Peyer's patch (tissue), 4 donors: ENCODE data around the gene FAM114A2. TPM values are rescaled to one million over a fixed set of nuclear protein-coding genes. Genes with fewer than 3 reads are reported as not detected.

Experiments used
- DNase-seq, 3 donors: peaks; one replicate each; pipeline ENCODE4 v3.0.0-alpha.2; 2017 to 2019
- H3K27ac ChIP-seq, 4 donors: fragments of 200-600 bp; sonication (generic); one replicate each; pipeline ENCODE4 v1.5.1; 2016 to 2019
- H3K27me3 ChIP-seq, 2 donors: fragments of 200-600 bp; sonication (generic); one replicate each; pipeline ENCODE4 v1.5.1; 2019
- H3K36me3 ChIP-seq, 3 donors: fragments of 200-600 bp; sonication (generic); one replicate each; pipeline ENCODE4 v1.5.1; 2016 to 2019
- H3K4me1 ChIP-seq, 4 donors: fragments of 200-600 bp; sonication (generic); one replicate each; pipeline ENCODE4 v1.5.1; 2016 to 2019
- H3K4me3 ChIP-seq, 4 donors: fragments of 200-600 bp; sonication (generic); 1 replicate in 3 of 4; 2 replicates in 1 of 4; pipeline ENCODE4 v1.5.1; 2016 to 2019; ENCODE audit warnings: mild to moderate bottlenecking in 1 of 4
- H3K9me3 ChIP-seq, 4 donors: fragments of 200-600 bp; sonication (generic); one replicate each; pipeline ENCODE4 v1.5.1; 2016 to 2019; ENCODE audit warnings: mild to moderate bottlenecking in 1 of 4
- CTCF ChIP-seq, 6 experiments: fragments of 450-650 bp in 4 of 6; fragments of 200-600 bp in 2 of 6; sonication (generic) in 1 of 6; IDR thresholded peaks; one replicate each; pipeline ENCODE4 v1.5.1; 2017 to 2019; ENCODE audit warnings: antibody characterized with exemption in 6 of 6, mild to moderate bottlenecking in 3 of 6, moderate library complexity in 1 of 6
- POLR2A ChIP-seq, 2 donors: fragments of 450-650 bp; IDR thresholded peaks; one replicate each; pipeline ENCODE4 v1.5.1; 2017; ENCODE audit warnings: antibody characterized with exemption in 2 of 2, mild to moderate bottlenecking in 2 of 2, moderate library complexity in 2 of 2
- total RNA-seq, 4 donors: library from RNA; depleted of rRNA; stranded (reverse); fragments of >200 nt; gene quantifications; one replicate each; pipeline ENCODE4 v1.1.0, GENCODE V29; 2016

Gene FAM114A2
- total RNA-seq, 4 donors from 2014 or later, result 10.2 to 39.3 (median 16.3) TPM

- no peak for DNase-seq
- H3K36me3 ChIP-seq, result peaks cover 0 to 17% (median 0%) of the 10 kb centered on the region in 3 donors
- no peak for TF ChIP-seq POLR2A (IDR thresholded peaks at IDR 0.05)
- TF ChIP-seq CTCF (IDR thresholded peaks at IDR 0.05), result no peak
- no peak overlapping the region for H3K27ac ChIP-seq
- H3K4me3 ChIP-seq, result no peak overlapping the region
- H3K4me1 ChIP-seq, result no peaks in the 10 kb centered on the region
- H3K27me3 ChIP-seq, result no peaks in the 10 kb centered on the region
- no peaks in the 10 kb centered on the region for H3K9me3 ChIP-seq
Measured at GRCh38 chr5:153998768-153999167, 39.9 kb downstream of the FAM114A2 start.

GRCh38 chr5:153998010-153998409 lies 40.7 kb downstream of the FAM114A2 start:
- Histone ChIP-seq H3K4me3 (no peak overlapping the region), H3K27ac (no peak overlapping the region), H3K27me3 (no peaks in the 10 kb centered on the region), H3K36me3 (peaks cover 0 to 18% (median 0%) of the 10 kb centered on the region in 3 donors), H3K4me1 (no peaks in the 10 kb centered on the region), H3K9me3 (no peaks in the 10 kb centered on the region)
- no peak for DNase-seq
- TF ChIP-seq CTCF (IDR thresholded peaks at IDR 0.05) (no peak), POLR2A (IDR thresholded peaks at IDR 0.05) (no peak)

- no peak for DNase-seq
- Histone ChIP-seq H3K4me1 (no peaks in the 10 kb centered on the region), H3K4me3 (no peak overlapping the region), H3K27ac (no peak overlapping the region), H3K36me3 (peaks cover 0 to 13% (median 0%) of the 10 kb centered on the region in 3 donors), H3K27me3 (no peaks in the 10 kb centered on the region), H3K9me3 (no peaks in the 10 kb centered on the region)
- no peak for TF ChIP-seq CTCF (IDR thresholded peaks at IDR 0.05)
- TF ChIP-seq POLR2A (IDR thresholded peaks at IDR 0.05), result no peak
Measured at GRCh38 chr5:153991168-153991567, 47.5 kb downstream of the FAM114A2 start.

- TF ChIP-seq POLR2A (IDR thresholded peaks at IDR 0.05), result no peak
- no peak for TF ChIP-seq CTCF (IDR thresholded peaks at IDR 0.05)
- Histone ChIP-seq H3K27ac (no peak overlapping the region), H3K4me1 (no peaks in the 10 kb centered on the region), H3K4me3 (no peak overlapping the region), H3K9me3 (no peaks in the 10 kb centered on the region), H3K36me3 (peaks cover 0 to 11% (median 0%) of the 10 kb centered on the region in 3 donors), H3K27me3 (no peaks in the 10 kb centered on the region)
- DNase-seq, result no peak
Measured at GRCh38 chr5:153988510-153988909, 50.2 kb downstream of the FAM114A2 start.

- no peak for DNase-seq
- Histone ChIP-seq H3K9me3 (no peaks in the 10 kb centered on the region), H3K4me1 (no peaks in the 10 kb centered on the region), H3K27ac (no peak overlapping the region), H3K36me3 (peaks cover 0 to 3% (median 0%) of the 10 kb centered on the region in 3 donors), H3K27me3 (no peaks in the 10 kb centered on the region), H3K4me3 (no peak overlapping the region)
- TF ChIP-seq CTCF (IDR thresholded peaks at IDR 0.05) (no peak), POLR2A (IDR thresholded peaks at IDR 0.05) (no peak)
Measured at GRCh38 chr5:153987301-153987700, 51.4 kb downstream of the FAM114A2 start.

GRCh38 chr5:153985498-153985897 lies 53.2 kb downstream of the FAM114A2 start:
- DNase-seq, result no peak
- Histone ChIP-seq H3K4me1 (no peaks in the 10 kb centered on the region), H3K36me3 (no peaks in the 10 kb centered on the region), H3K27ac (no peak overlapping the region), H3K4me3 (no peak overlapping the region), H3K27me3 (no peaks in the 10 kb centered on the region), H3K9me3 (no peaks in the 10 kb centered on the region)
- TF ChIP-seq POLR2A (IDR thresholded peaks at IDR 0.05), result no peak
- no peak for TF ChIP-seq CTCF (IDR thresholded peaks at IDR 0.05)
